Panc1 (cell line): ENCODE results near the gene TMEM236. TPM values are rescaled to one million over a fixed set of nuclear protein-coding genes. Genes with fewer than 3 reads are reported as not detected.

Experiments
- ATAC-seq: fragments of 200-7000 bp; cut with Tn5 transposase; 2 replicates; pipeline ENCODE4 v1.9.1; 2020; ENCODE audit warnings: mild to moderate bottlenecking, moderate library complexity
- BruUV-seq: library from RNA; stranded (reverse); fragments of 400-500 nt; replicated peaks from 2 replicates; lab custom pipeline; 2021; lab: Mats Ljungman, UMichigan
- CTCF ChIA-PET: fragments of 300-600 bp; sonication (Branson Sonifier 250); formaldehyde crosslinking; loops from one replicate; lab custom pipeline; 2022; ENCODE audit warnings: antibody characterized with exemption; lab: Charles Lee
- POLR2A ChIA-PET: fragments of 300-600 bp; sonication (Branson Sonifier 250); formaldehyde crosslinking; loops from one replicate; lab custom pipeline; 2022; ENCODE audit warnings: antibody characterized with exemption; lab: Charles Lee
- DNase-seq: peaks from one replicate; pipeline ENCODE4 v3.0.0-alpha.2; 2010; ENCODE audit warnings: low read depth, low spot score
- H3K27ac ChIP-seq: 2 replicates; pipeline ENCODE4 v1.5.1; 2011; ENCODE audit warnings: mild to moderate bottlenecking, low read length, inconsistent platforms
- H3K27me3 ChIP-seq: fragments of 200-500 bp; sonication (Bioruptor generic); 2 replicates; pipeline ENCODE4 v1.6.0; 2014; ENCODE audit warnings: low read length, inconsistent platforms; ENCODE audit not compliant: control insufficient read depth, insufficient read depth
- H3K36me3 ChIP-seq: fragments of 200-500 bp; sonication (Bioruptor generic); 2 replicates; pipeline ENCODE4 v1.5.1; 2014; ENCODE audit warnings: inconsistent platforms, mild to moderate bottlenecking, low read length, moderate library complexity; ENCODE audit not compliant: control insufficient read depth, insufficient read depth
- H3K4me1 ChIP-seq: 2 replicates; pipeline ENCODE4 v1.5.1; 2011; ENCODE audit warnings: inconsistent platforms, mild to moderate bottlenecking, low read length, moderate library complexity; ENCODE audit not compliant: control insufficient read depth, insufficient read depth
- H3K4me3 ChIP-seq, 2 experiments: 2 replicates each; pipeline ENCODE4 v1.5.1; 2011 to 2012; ENCODE audit warnings: low read depth in 2 of 2, low read length in 2 of 2, mild to moderate bottlenecking in 2 of 2, inconsistent platforms in 1 of 2, moderate library complexity in 1 of 2
- H3K9me3 ChIP-seq: fragments of 200-500 bp; sonication (Bioruptor generic); 2 replicates; pipeline ENCODE4 v1.5.1; 2014; ENCODE audit warnings: low read depth, mild to moderate bottlenecking, inconsistent platforms, low read length, moderate library complexity; ENCODE audit not compliant: control insufficient read depth, insufficient read depth
- POLR2AphosphoS5 ChIP-seq: IDR thresholded peaks from 2 replicates; pipeline ENCODE4 v1.6.1; 2012; ENCODE audit warnings: mild to moderate bottlenecking, low read depth, low read length, moderate library complexity
- SIN3A ChIP-seq: IDR thresholded peaks from 2 replicates; pipeline ENCODE4 v1.6.1; 2012; ENCODE audit warnings: low read depth, mild to moderate bottlenecking, low read length, moderate library complexity, borderline replicate concordance; ENCODE audit not compliant: insufficient read depth
- TCF7L2 ChIP-seq: IDR thresholded peaks from 2 replicates; pipeline ENCODE4 v1.6.1; 2011; ENCODE audit warnings: mild to moderate bottlenecking, low read depth, low read length, inconsistent platforms
- in situ Hi-C: cut with HindIII; loops from 2 replicates; pipeline ENCODE4 v1.10.0; 2016; ENCODE audit warnings: low sequenced_read_pairs, low pct_unique_long_range_greater_than_20kb
- intact Hi-C: fragments of 100-400 bp; cut with micrococcal nuclease; formaldehyde crosslinking; loops from one replicate; pipeline ENCODE4 v1.10.0; 2022; ENCODE audit not compliant: unreplicated experiment
- total RNA-seq: library from RNA; stranded (reverse); gene quantifications from one replicate; pipeline ENCODE4 v1.2.1, GENCODE V29; 2021; ENCODE audit not compliant: unreplicated experiment
- TF ChIP-seq, protein P1 (sequence below), 2 experiments: IDR thresholded peaks; 2 replicates each; pipeline ENCODE4 v1.6.1; 2011 to 2012; ENCODE audit warnings: low read depth in 2 of 2, control low read depth in 1 of 2, low read length in 1 of 2, mild to moderate bottlenecking in 1 of 2, moderate library complexity in 1 of 2; ENCODE audit not compliant: insufficient read depth in 1 of 2
- TF ChIP-seq, protein P2 (sequence below): fragments of 450-650 bp; IDR thresholded peaks from 2 replicates; pipeline ENCODE4 v1.5.1; 2017; ENCODE audit warnings: mild to moderate bottlenecking

The TMEM236 gene
- total RNA-seq, 1 experiment from 2014 or later: 0.05 TPM

DNA sequence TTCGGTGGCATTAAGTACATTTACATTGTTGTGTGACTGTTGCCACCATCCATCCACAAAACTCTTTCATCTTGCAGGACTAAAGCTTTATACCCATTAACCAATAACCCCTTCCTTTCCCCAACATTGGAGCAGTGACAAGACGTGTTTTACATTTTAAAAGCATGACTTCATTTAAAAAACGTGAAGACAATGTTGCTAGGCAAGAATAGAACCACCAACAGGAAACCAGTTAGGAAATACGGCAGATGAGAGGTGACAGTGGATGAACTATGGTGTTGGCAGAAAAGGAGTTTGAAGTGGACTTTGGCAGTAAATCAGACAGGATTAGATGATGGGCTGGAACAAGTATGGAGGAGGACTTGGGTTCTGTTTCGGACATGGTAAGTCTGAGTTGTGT is 17.0 kb downstream of the TMEM236 start:
- in situ Hi-C loops (no loop called here), intact Hi-C loops (no loop called here)
- H3K36me3 ChIP-seq: no peaks in the 10 kb centered on the region
- no peak overlapping the region for H3K4me3 ChIP-seq
- POLR2A ChIA-PET: no interaction called here
- H3K27ac ChIP-seq: no peak overlapping the region
- DNase-seq: no peak
- no peaks in the 10 kb centered on the region for H3K4me1 ChIP-seq
- no peaks in the 10 kb centered on the region for H3K27me3 ChIP-seq
- H3K9me3 ChIP-seq: no peaks in the 10 kb centered on the region
- CTCF ChIA-PET: no interaction called here
- no peak for ATAC-seq
- BruUV-seq: no TSS peak
- TF ChIP-seq, protein P1, sequence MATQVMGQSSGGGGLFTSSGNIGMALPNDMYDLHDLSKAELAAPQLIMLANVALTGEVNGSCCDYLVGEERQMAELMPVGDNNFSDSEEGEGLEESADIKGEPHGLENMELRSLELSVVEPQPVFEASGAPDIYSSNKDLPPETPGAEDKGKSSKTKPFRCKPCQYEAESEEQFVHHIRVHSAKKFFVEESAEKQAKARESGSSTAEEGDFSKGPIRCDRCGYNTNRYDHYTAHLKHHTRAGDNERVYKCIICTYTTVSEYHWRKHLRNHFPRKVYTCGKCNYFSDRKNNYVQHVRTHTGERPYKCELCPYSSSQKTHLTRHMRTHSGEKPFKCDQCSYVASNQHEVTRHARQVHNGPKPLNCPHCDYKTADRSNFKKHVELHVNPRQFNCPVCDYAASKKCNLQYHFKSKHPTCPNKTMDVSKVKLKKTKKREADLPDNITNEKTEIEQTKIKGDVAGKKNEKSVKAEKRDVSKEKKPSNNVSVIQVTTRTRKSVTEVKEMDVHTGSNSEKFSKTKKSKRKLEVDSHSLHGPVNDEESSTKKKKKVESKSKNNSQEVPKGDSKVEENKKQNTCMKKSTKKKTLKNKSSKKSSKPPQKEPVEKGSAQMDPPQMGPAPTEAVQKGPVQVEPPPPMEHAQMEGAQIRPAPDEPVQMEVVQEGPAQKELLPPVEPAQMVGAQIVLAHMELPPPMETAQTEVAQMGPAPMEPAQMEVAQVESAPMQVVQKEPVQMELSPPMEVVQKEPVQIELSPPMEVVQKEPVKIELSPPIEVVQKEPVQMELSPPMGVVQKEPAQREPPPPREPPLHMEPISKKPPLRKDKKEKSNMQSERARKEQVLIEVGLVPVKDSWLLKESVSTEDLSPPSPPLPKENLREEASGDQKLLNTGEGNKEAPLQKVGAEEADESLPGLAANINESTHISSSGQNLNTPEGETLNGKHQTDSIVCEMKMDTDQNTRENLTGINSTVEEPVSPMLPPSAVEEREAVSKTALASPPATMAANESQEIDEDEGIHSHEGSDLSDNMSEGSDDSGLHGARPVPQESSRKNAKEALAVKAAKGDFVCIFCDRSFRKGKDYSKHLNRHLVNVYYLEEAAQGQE (IDR thresholded peaks at IDR 0.05; ENCODE audit: insufficient read depth in 1 of 2, low read depth in 2 of 2, low read length in 1 of 2): no peak
- no peak for TF ChIP-seq POLR2AphosphoS5
- TF ChIP-seq SIN3A: no peak
- TF ChIP-seq TCF7L2: no peak
- TF ChIP-seq, protein P2, sequence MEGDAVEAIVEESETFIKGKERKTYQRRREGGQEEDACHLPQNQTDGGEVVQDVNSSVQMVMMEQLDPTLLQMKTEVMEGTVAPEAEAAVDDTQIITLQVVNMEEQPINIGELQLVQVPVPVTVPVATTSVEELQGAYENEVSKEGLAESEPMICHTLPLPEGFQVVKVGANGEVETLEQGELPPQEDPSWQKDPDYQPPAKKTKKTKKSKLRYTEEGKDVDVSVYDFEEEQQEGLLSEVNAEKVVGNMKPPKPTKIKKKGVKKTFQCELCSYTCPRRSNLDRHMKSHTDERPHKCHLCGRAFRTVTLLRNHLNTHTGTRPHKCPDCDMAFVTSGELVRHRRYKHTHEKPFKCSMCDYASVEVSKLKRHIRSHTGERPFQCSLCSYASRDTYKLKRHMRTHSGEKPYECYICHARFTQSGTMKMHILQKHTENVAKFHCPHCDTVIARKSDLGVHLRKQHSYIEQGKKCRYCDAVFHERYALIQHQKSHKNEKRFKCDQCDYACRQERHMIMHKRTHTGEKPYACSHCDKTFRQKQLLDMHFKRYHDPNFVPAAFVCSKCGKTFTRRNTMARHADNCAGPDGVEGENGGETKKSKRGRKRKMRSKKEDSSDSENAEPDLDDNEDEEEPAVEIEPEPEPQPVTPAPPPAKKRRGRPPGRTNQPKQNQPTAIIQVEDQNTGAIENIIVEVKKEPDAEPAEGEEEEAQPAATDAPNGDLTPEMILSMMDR: no peak

GRCh38 chr10:17771017-17771416 is 19.0 kb downstream of the TMEM236 start:
- in situ Hi-C loops: no loop called here
- Histone ChIP-seq H3K4me1 (no peaks in the 10 kb centered on the region), H3K27me3 (no peaks in the 10 kb centered on the region), H3K27ac (no peak overlapping the region), H3K36me3 (no peaks in the 10 kb centered on the region), H3K4me3 (no peak overlapping the region), H3K9me3 (no peaks in the 10 kb centered on the region)
- TF ChIP-seq POLR2AphosphoS5 (no peak), TCF7L2 (no peak), SIN3A (no peak)
- TF ChIP-seq, protein P1 (IDR thresholded peaks at IDR 0.05; ENCODE audit: insufficient read depth in 1 of 2, low read depth in 2 of 2, low read length in 1 of 2): no peak
- TF ChIP-seq, protein P2: no peak
- BruUV-seq: no TSS peak
- ChIA-PET CTCF (no interaction called here), POLR2A (no interaction called here)
- ATAC-seq: no peak
- intact Hi-C loops: no loop called here
- DNase-seq: no peak
